HepG2 (cell line): ENCODE results near the gene MAP3K4. TPM values are rescaled to one million over a fixed set of nuclear protein-coding genes. Genes with fewer than 3 reads are reported as not detected.
A peak's percentile ranks its signal among the peaks of the same experiment; 100 is the strongest.

Experiments used
- CREM ChIP-seq, 2 experiments: sonication (generic) in 1 of 2; formaldehyde crosslinking in 1 of 2; IDR thresholded peaks; 2 replicates each; pipeline versions ENCODE4 v1.4.0 to v1.6.1; 2016 to 2020; ENCODE audit warnings: antibody characterized with exemption in 1 of 2, mild to moderate bottlenecking in 1 of 2, missing genetic modification reagents in 1 of 2
- EHMT2 ChIP-seq: fragments of 200-600 bp; sonication (generic); IDR thresholded peaks from 2 replicates; pipeline ENCODE4 v1.7.0; 2017; ENCODE audit warnings: antibody characterized with exemption, low read depth, low read length, borderline replicate concordance
- ESRRA ChIP-seq: sonication (generic); formaldehyde crosslinking; IDR thresholded peaks from 2 replicates; pipeline ENCODE4 v1.5.1; 2020; ENCODE audit warnings: mild to moderate bottlenecking, low read depth, missing genetic modification reagents
- NRL ChIP-seq: sonication (generic); formaldehyde crosslinking; IDR thresholded peaks from 2 replicates; pipeline ENCODE4 v1.5.0; 2020; ENCODE audit warnings: missing genetic modification reagents, mild to moderate bottlenecking, moderate library complexity, borderline replicate concordance
- SPEN ChIP-seq: sonication (generic); formaldehyde crosslinking; IDR thresholded peaks from 2 replicates; pipeline ENCODE4 v1.5.1; 2020; ENCODE audit warnings: low read depth, mild to moderate bottlenecking, missing genetic modification reagents
- TBX2 ChIP-seq: sonication (generic); formaldehyde crosslinking; IDR thresholded peaks from 2 replicates; pipeline ENCODE4 v1.5.0; 2020; ENCODE audit warnings: missing genetic modification reagents, mild to moderate bottlenecking, borderline replicate concordance
- ZNF160 ChIP-seq: sonication (generic); formaldehyde crosslinking; IDR thresholded peaks from 2 replicates; pipeline ENCODE4 v1.8.0; 2022; ENCODE audit warnings: mild to moderate bottlenecking, inconsistent platforms, missing genetic modification reagents
- ZNF343 ChIP-seq: sonication (generic); formaldehyde crosslinking; IDR thresholded peaks from 2 replicates; pipeline ENCODE4 v1.4.0; 2020; ENCODE audit warnings: mild to moderate bottlenecking, missing genetic modification reagents
- ZNF547 ChIP-seq: sonication (generic); formaldehyde crosslinking; IDR thresholded peaks from 2 replicates; pipeline ENCODE4 v1.5.1; 2020; ENCODE audit warnings: mild to moderate bottlenecking, missing genetic modification reagents
- polyA plus RNA-seq, 8 experiments: library from polyadenylated mRNA; depleted of rRNA in 3 of 8; stranded (reverse) in 7 of 8; unstranded in 1 of 8; fragments of >200 nt; fragmentation: Illumina TruSeq in 4 of 8; extraction: Trizol in 4 of 8; gene quantifications; 2 replicates each; pipeline versions ENCODE4 v1.2.1 to v1.2.3, GENCODE V29; 2011 to 2016; ENCODE audit warnings: low read depth in 4 of 8, missing spikeins in 1 of 8, mixed read lengths in 1 of 8; ENCODE audit not compliant: insufficient read depth in 1 of 8
- total RNA-seq, 5 experiments: library from RNA; depleted of rRNA; stranded (reverse); fragments of >200 nt; fragmentation: Illumina TruSeq; extraction: Trizol; gene quantifications; 2 replicates each; pipeline ENCODE4 v1.2.3, GENCODE V29; 2016; ENCODE audit warnings: low read depth in 1 of 5
- TF ChIP-seq, protein P1 (sequence below): sonication (generic); formaldehyde crosslinking; IDR thresholded peaks from 2 replicates; pipeline ENCODE4 v1.5.1; 2020; ENCODE audit warnings: missing genetic modification reagents, mild to moderate bottlenecking, borderline replicate concordance
- TF ChIP-seq, protein P2 (sequence below): sonication (generic); formaldehyde crosslinking; IDR thresholded peaks from 2 replicates; pipeline ENCODE4 v1.4.0; 2020; ENCODE audit warnings: low read depth, missing genetic modification reagents
- TF ChIP-seq, protein P3 (sequence below): sonication (generic); formaldehyde crosslinking; IDR thresholded peaks from 2 replicates; pipeline ENCODE4 v1.4.0; 2020; ENCODE audit warnings: mild to moderate bottlenecking, missing genetic modification reagents
- TF ChIP-seq, protein P4 (sequence below): sonication (generic); formaldehyde crosslinking; IDR thresholded peaks from 2 replicates; pipeline ENCODE4 v1.8.1; 2023; ENCODE audit warnings: mild to moderate bottlenecking, missing genetic modification reagents
- TF ChIP-seq, protein P5 (sequence below): sonication (generic); formaldehyde crosslinking; IDR thresholded peaks from 2 replicates; pipeline ENCODE4 v1.4.0; 2020; ENCODE audit warnings: missing genetic modification reagents

The MAP3K4 gene
- total and polyA plus RNA-seq, 2 of the 13 experiments (the other 11 are each of a cell fraction or from before 2014, with no cell fraction given), result 12.9 to 33.6 TPM

DNA sequence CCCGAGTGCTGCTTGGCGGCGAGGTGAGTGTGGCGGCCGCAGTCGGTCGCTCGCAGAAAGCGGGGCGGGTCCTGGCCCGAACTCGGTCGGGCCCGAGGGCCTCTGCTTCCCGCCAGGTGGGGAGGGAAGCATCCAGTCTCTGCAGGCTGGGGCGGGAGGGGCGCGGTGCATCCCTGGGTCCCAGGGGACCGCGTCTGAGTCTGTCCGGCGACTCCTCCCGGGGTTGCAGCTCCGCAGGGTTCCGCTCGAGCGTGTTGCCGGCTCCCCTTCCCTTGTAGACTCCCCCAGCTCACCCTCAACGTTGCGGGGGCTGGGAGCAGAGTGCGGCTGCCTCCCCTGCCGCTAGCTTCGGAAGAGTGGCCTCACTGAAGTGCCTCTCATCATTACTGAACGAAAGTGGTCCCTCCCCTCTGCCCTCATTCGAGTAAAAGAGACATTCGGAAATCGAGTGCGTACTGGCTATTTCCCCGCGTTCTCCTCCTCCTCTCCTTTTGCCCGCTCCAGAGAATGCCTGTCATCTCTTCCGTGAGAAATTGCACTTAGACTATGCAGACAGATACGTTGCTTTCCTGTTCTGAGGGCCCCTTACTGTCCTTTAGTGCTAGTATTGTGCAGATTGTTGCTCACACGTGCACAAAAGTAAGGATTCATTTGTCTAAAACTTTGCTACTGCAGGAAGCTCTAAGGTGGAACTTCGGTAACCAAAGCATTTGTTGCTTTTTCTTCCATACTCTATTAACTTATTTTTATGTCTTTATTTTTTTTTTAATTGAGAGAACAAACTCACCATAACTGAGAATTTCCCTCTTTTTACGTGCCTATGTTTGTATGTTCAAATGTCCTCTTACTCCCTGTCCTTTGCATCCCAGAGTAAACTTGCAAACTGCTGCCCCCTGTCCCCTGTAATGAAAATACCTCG lies 751 bp downstream of the MAP3K4 start (continued):
- TF ChIP-seq, protein P1, sequence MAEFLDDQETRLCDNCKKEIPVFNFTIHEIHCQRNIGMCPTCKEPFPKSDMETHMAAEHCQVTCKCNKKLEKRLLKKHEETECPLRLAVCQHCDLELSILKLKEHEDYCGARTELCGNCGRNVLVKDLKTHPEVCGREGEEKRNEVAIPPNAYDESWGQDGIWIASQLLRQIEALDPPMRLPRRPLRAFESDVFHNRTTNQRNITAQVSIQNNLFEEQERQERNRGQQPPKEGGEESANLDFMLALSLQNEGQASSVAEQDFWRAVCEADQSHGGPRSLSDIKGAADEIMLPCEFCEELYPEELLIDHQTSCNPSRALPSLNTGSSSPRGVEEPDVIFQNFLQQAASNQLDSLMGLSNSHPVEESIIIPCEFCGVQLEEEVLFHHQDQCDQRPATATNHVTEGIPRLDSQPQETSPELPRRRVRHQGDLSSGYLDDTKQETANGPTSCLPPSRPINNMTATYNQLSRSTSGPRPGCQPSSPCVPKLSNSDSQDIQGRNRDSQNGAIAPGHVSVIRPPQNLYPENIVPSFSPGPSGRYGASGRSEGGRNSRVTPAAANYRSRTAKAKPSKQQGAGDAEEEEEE (CRISPR knock-in tag), result no peak
- TF ChIP-seq ZNF343 (CRISPR knock-in tag) (no peak), SPEN (CRISPR knock-in tag) (no peak), ZNF160 (CRISPR knock-in tag) (0 out of 2 replicates have a peak, but pooled peaks have one; percentile 23), ESRRA (CRISPR knock-in tag) (no peak), EHMT2 (no peak), NRL (CRISPR knock-in tag) (no peak), ZNF547 (CRISPR knock-in tag) (peak; percentile 88), TBX2 (CRISPR knock-in tag) (no peak), CREM (IDR thresholded peaks at IDR 0.05) (no peak), CREM (CRISPR knock-in tag; IDR thresholded peaks at IDR 0.05) (no peak)
- TF ChIP-seq, protein P2, sequence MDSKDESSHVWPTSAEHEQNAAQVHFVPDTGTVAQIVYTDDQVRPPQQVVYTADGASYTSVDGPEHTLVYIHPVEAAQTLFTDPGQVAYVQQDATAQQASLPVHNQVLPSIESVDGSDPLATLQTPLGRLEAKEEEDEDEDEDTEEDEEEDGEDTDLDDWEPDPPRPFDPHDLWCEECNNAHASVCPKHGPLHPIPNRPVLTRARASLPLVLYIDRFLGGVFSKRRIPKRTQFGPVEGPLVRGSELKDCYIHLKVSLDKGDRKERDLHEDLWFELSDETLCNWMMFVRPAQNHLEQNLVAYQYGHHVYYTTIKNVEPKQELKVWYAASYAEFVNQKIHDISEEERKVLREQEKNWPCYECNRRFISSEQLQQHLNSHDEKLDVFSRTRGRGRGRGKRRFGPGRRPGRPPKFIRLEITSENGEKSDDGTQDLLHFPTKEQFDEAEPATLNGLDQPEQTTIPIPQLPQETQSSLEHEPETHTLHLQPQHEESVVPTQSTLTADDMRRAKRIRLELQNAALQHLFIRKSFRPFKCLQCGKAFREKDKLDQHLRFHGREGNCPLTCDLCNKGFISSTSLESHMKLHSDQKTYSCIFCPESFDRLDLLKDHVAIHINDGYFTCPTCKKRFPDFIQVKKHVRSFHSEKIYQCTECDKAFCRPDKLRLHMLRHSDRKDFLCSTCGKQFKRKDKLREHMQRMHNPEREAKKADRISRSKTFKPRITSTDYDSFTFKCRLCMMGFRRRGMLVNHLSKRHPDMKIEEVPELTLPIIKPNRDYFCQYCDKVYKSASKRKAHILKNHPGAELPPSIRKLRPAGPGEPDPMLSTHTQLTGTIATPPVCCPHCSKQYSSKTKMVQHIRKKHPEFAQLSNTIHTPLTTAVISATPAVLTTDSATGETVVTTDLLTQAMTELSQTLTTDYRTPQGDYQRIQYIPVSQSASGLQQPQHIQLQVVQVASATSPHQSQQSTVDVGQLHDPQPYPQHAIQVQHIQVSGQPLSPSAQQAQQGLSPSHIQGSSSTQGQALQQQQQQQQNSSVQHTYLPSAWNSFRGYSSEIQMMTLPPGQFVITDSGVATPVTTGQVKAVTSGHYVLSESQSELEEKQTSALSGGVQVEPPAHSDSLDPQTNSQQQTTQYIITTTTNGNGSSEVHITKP (CRISPR knock-in tag), result peak; percentile 11; the same call in 1 of the 2 replicates
- TF ChIP-seq, protein P3, sequence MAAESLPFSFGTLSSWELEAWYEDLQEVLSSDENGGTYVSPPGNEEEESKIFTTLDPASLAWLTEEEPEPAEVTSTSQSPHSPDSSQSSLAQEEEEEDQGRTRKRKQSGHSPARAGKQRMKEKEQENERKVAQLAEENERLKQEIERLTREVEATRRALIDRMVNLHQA (CRISPR knock-in tag), result no peak
- TF ChIP-seq, protein P4, sequence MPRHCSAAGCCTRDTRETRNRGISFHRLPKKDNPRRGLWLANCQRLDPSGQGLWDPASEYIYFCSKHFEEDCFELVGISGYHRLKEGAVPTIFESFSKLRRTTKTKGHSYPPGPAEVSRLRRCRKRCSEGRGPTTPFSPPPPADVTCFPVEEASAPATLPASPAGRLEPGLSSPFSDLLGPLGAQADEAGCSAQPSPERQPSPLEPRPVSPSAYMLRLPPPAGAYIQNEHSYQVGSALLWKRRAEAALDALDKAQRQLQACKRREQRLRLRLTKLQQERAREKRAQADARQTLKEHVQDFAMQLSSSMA (CRISPR knock-in tag), result 0 out of 2 replicates have a peak, but pooled peaks have one; percentile 36
- TF ChIP-seq, protein P5, sequence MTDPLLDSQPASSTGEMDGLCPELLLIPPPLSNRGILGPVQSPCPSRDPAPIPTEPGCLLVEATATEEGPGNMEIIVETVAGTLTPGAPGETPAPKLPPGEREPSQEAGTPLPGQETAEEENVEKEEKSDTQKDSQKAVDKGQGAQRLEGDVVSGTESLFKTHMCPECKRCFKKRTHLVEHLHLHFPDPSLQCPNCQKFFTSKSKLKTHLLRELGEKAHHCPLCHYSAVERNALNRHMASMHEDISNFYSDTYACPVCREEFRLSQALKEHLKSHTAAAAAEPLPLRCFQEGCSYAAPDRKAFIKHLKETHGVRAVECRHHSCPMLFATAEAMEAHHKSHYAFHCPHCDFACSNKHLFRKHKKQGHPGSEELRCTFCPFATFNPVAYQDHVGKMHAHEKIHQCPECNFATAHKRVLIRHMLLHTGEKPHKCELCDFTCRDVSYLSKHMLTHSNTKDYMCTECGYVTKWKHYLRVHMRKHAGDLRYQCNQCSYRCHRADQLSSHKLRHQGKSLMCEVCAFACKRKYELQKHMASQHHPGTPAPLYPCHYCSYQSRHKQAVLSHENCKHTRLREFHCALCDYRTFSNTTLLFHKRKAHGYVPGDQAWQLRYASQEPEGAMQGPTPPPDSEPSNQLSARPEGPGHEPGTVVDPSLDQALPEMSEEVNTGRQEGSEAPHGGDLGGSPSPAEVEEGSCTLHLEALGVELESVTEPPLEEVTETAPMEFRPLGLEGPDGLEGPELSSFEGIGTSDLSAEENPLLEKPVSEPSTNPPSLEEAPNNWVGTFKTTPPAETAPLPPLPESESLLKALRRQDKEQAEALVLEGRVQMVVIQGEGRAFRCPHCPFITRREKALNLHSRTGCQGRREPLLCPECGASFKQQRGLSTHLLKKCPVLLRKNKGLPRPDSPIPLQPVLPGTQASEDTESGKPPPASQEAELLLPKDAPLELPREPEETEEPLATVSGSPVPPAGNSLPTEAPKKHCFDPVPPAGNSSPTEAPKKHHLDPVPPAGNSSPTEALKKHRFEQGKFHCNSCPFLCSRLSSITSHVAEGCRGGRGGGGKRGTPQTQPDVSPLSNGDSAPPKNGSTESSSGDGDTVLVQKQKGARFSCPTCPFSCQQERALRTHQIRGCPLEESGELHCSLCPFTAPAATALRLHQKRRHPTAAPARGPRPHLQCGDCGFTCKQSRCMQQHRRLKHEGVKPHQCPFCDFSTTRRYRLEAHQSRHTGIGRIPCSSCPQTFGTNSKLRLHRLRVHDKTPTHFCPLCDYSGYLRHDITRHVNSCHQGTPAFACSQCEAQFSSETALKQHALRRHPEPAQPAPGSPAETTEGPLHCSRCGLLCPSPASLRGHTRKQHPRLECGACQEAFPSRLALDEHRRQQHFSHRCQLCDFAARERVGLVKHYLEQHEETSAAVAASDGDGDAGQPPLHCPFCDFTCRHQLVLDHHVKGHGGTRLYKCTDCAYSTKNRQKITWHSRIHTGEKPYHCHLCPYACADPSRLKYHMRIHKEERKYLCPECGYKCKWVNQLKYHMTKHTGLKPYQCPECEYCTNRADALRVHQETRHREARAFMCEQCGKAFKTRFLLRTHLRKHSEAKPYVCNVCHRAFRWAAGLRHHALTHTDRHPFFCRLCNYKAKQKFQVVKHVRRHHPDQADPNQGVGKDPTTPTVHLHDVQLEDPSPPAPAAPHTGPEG (CRISPR knock-in tag), result no peak; the same call in 1 of the 2 replicates
